ENCODE measurements around the gene VIP.

The VIP gene

DNA sequence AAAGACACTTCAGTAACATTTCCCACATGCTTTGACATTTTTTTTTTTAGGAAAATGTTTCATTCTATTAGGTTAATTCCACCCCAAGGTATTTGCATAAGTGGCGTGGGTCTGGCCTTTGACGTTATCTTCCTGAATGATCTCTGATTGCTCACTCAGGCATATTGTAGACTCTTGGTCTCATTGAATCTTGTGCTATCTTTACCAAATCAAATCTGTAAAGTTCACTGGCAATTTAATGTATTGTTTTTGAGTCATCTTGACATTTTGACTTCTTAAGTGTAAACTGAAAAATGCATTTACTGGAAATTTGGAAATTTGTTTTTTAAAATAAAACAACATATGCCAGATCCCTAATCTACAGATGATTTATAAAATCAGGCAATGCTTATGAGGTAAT is 16.0 kb upstream of the VIP start:
- no peaks in the 10 kb centered on the region for H3K4me1 ChIP-seq (ENCODE audit: insufficient read depth, low read length)
- no peak overlapping the region for H3K4me3 ChIP-seq (ENCODE audit: low read length)
- WGBS, result 82% methylated on average over 2 of the region's 2 CpGs
- no peaks in the 10 kb centered on the region for H3K36me3 ChIP-seq (ENCODE audit: insufficient read depth, low read length)
- H3K9me3 ChIP-seq (ENCODE audit: insufficient read depth, low read depth, low read length), result peaks cover 10% of the 10 kb centered on the region
- no peaks in the 10 kb centered on the region for H3K27me3 ChIP-seq (ENCODE audit: insufficient read depth, low read length)
- H3K9ac ChIP-seq (ENCODE audit: low read depth, low read length), result no peak overlapping the region
- no peak overlapping the region for H3K27ac ChIP-seq (ENCODE audit: low read depth, low read length)

DNA sequence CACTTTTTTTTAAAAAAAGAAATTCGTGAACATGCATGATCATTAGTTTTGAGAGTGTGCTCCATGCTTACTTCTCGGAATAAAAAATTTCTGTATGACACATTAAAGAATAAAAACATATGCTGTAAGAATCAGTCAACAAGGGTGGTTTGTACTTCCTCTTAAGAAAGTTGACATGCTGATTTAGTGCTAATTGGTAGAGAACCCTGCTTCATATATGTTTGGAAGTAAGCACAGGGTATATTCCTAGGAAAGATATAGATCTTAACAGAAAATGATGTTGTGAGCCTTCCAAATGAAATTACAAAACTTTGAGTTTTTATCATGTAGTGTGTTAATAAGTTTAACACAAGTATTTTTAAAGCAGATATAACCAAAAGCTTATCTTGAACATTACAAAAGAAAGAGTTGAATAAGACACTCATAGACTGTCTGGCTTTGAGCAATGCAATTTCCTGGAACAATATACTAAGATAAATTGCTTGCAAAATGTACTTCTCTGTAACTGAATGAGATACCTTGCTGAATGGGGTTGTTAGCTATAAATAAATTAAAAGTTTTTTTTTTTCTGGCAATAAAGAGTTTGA is 13.8 kb upstream of the VIP start:
- Histone ChIP-seq H3K36me3 (ENCODE audit: insufficient read depth, low read length) (no peaks in the 10 kb centered on the region), H3K27ac (ENCODE audit: low read depth, low read length) (no peak overlapping the region), H3K9ac (ENCODE audit: low read depth, low read length) (no peak overlapping the region), H3K27me3 (ENCODE audit: insufficient read depth, low read length) (no peaks in the 10 kb centered on the region), H3K4me1 (ENCODE audit: insufficient read depth, low read length) (no peaks in the 10 kb centered on the region), H3K4me3 (ENCODE audit: low read length) (no peak overlapping the region), H3K9me3 (ENCODE audit: insufficient read depth, low read depth, low read length) (peaks cover 10% of the 10 kb centered on the region)
- no CpG with 5 or more reads among the region's 2 CpGs for WGBS

DNA sequence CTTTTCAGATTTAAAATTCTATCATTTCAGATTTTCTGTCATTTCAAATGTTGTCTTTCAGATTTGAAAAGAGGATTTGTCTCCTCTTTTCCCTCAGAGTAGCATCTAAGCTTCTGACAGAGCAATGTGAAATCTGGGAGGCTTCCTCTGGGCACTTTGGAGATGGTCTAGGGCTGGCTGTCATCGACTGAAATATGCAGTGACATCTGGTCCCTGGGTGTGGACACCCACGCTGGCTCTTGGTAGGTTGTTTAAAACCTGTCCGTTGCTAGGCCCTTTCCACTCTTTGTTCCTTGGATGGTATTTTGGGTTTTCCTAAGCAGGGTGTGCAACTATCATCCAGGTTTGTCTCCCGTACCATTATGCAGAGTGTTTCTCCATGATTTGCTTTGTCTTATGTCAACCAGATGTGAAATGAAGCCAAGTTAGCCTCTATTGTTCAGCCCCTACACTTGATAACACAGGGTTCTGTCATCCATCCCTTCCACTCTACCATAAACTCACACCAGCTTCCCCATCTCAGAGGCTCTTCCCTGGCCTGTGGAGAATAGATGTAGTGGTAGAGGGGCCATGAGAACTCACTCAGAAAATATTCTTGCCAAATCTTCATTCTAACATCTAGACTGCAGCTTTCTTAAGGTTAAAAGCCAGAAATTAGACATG is 5.0 kb upstream of the VIP start:
- Histone ChIP-seq H3K36me3 (ENCODE audit: insufficient read depth, low read length) (no peaks in the 10 kb centered on the region), H3K27me3 (ENCODE audit: insufficient read depth, low read length) (no peaks in the 10 kb centered on the region), H3K4me1 (ENCODE audit: insufficient read depth, low read length) (0 out of 2 replicates have a peak, but pooled peaks cover 6% of the 10 kb centered on the region), H3K27ac (ENCODE audit: low read depth, low read length) (no peak overlapping the region), H3K9ac (ENCODE audit: low read depth, low read length) (no peak overlapping the region), H3K9me3 (ENCODE audit: insufficient read depth, low read depth, low read length) (no peaks in the 10 kb centered on the region), H3K4me3 (ENCODE audit: low read length) (no peak overlapping the region)
- 95% methylated on average over 4 of the region's 4 CpGs for WGBS

DNA sequence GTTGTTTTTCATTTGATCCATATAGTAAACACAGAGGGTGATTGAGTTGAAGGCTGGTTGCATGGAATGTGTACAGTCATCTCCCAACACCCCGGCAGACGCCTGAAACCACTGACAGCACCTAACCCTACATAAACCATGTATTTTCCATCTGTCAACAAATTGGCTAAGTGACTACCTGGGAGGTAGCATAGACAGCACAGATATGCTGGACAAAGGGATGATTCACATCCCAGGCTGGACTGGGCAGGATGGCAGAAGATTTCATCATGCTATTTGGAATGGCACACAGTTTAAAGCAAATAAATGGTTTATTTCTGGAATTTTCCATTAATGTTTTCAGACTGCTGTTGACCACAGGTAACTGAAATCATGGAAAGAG is 4.4 kb upstream of the VIP start:
- H3K4me3 ChIP-seq (ENCODE audit: low read length), result no peak overlapping the region
- H3K27me3 ChIP-seq (ENCODE audit: insufficient read depth, low read length), result no peaks in the 10 kb centered on the region
- no peaks in the 10 kb centered on the region for H3K36me3 ChIP-seq (ENCODE audit: insufficient read depth, low read length)
- WGBS, result 100% methylated on average over 2 of the region's 2 CpGs
- 0 out of 2 replicates have a peak, but pooled peaks cover 6% of the 10 kb centered on the region for H3K4me1 ChIP-seq (ENCODE audit: insufficient read depth, low read length)
- no peak overlapping the region for H3K9ac ChIP-seq (ENCODE audit: low read depth, low read length)
- no peaks in the 10 kb centered on the region for H3K9me3 ChIP-seq (ENCODE audit: insufficient read depth, low read depth, low read length)
- H3K27ac ChIP-seq (ENCODE audit: low read depth, low read length), result no peak overlapping the region

DNA sequence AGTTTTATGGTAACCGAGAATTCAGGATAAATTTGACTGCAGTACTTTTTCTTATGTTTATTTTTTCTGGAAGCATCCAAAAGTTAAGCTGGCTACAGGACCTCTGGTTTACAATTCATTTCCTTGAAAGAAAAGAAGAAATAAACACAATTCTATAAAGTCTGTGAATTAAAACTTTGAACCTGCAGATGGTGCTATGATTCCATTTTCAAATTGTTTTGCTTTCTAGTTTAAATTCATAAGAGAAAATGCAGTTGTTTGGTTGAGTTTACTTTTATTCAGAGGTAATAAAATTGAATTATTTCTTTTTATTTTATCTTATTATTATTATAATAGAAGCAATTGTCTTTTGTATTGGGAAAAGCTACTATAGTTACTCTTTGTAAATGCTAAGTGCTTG is 1.8 kb upstream of the VIP start:
- WGBS, result 63% methylated on average over 1 of the region's 1 CpG
- Histone ChIP-seq H3K27ac (ENCODE audit: low read depth, low read length) (no peak overlapping the region), H3K36me3 (ENCODE audit: insufficient read depth, low read length) (no peaks in the 10 kb centered on the region), H3K4me3 (ENCODE audit: low read length) (no peak overlapping the region), H3K9me3 (ENCODE audit: insufficient read depth, low read depth, low read length) (no peaks in the 10 kb centered on the region), H3K27me3 (ENCODE audit: insufficient read depth, low read length) (no peaks in the 10 kb centered on the region), H3K9ac (ENCODE audit: low read depth, low read length) (no peak overlapping the region), H3K4me1 (ENCODE audit: insufficient read depth, low read length) (0 out of 2 replicates have a peak, but pooled peaks cover 6% of the 10 kb centered on the region)

DNA sequence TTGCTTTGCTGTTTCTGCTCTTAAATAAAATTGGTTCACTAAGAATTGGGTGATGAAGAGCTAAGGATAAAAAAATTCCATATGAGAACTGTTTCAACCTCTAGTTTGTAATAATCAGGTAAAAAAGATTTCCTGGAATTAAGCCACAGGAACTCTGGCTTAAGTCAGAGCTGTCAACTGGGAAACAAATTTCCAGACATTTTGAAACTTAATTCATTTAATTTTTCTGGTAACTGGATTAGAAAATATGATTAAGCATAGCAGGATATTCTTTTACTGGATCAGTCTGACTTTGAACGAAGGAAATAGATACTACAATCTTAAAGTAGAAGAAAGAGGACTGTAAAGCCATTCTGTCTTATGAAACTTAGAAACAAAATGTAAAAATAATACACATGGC is 1.3 kb upstream of the VIP start:
- Histone ChIP-seq H3K4me3 (ENCODE audit: low read length) (no peak overlapping the region), H3K27ac (ENCODE audit: low read depth, low read length) (no peak overlapping the region), H3K4me1 (ENCODE audit: insufficient read depth, low read length) (0 out of 2 replicates have a peak, but pooled peaks cover 6% of the 10 kb centered on the region), H3K27me3 (ENCODE audit: insufficient read depth, low read length) (no peaks in the 10 kb centered on the region), H3K9ac (ENCODE audit: low read depth, low read length) (no peak overlapping the region), H3K36me3 (ENCODE audit: insufficient read depth, low read length) (no peaks in the 10 kb centered on the region), H3K9me3 (ENCODE audit: insufficient read depth, low read depth, low read length) (no peaks in the 10 kb centered on the region)
- 91% methylated on average over 1 of the region's 1 CpG for WGBS

DNA sequence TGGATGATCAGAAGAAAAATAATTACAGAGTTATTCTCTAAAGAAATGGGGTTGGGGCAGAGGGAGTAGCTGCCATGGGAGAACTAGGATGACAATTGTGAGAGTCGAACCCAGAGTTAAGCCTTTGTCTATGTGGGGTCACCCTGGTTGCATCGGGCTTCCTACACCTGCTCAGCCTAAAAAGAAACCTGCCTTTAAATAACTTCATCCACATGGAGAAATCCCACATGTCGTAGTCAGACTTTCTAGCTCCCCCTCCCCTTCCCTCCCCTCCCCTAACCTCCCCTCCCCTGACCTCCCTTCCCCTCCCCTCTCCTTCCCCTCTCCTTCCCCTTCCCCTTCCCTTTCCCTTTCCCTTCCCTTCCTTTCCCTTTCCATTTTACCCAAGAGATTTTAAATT is 14.7 kb downstream of the VIP start:
- H3K27ac ChIP-seq (ENCODE audit: low read depth, low read length), result no peak overlapping the region
- H3K4me1 ChIP-seq (ENCODE audit: insufficient read depth, low read length), result no peaks in the 10 kb centered on the region
- WGBS, result 94% methylated on average over 3 of the region's 3 CpGs
- H3K27me3 ChIP-seq (ENCODE audit: insufficient read depth, low read length), result no peaks in the 10 kb centered on the region
- no peak overlapping the region for H3K9ac ChIP-seq (ENCODE audit: low read depth, low read length)
- H3K36me3 ChIP-seq (ENCODE audit: insufficient read depth, low read length), result no peaks in the 10 kb centered on the region
- no peak overlapping the region for H3K4me3 ChIP-seq (ENCODE audit: low read length)
- H3K9me3 ChIP-seq (ENCODE audit: insufficient read depth, low read depth, low read length), result no peaks in the 10 kb centered on the region

DNA sequence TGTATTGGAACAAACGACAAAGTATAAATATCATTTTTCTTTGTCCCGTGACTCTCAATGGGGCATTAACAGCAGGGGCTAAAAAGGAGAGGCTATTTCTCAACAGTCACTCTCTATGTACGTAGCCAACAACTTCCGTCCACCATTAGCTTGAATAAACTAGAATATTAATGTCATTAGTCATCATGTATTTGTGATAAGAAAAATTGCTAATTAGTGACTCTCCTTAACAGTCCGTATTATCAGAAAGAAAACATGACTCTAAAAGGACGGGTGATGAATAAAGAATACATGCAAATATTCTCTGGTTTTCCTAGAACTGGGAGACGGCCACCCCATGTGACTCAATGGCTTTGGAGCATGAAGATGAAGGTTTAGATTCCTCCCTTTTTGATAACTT is 18.6 kb downstream of the VIP start:
- no peaks in the 10 kb centered on the region for H3K9me3 ChIP-seq (ENCODE audit: insufficient read depth, low read depth, low read length)
- H3K9ac ChIP-seq (ENCODE audit: low read depth, low read length), result no peak overlapping the region
- H3K27ac ChIP-seq (ENCODE audit: low read depth, low read length), result no peak overlapping the region
- H3K36me3 ChIP-seq (ENCODE audit: insufficient read depth, low read length), result no peaks in the 10 kb centered on the region
- H3K4me3 ChIP-seq (ENCODE audit: low read length), result no peak overlapping the region
- WGBS, result 94% methylated on average over 5 of the region's 7 CpGs
- H3K4me1 ChIP-seq (ENCODE audit: insufficient read depth, low read length), result no peaks in the 10 kb centered on the region
- H3K27me3 ChIP-seq (ENCODE audit: insufficient read depth, low read length), result no peaks in the 10 kb centered on the region

DNA sequence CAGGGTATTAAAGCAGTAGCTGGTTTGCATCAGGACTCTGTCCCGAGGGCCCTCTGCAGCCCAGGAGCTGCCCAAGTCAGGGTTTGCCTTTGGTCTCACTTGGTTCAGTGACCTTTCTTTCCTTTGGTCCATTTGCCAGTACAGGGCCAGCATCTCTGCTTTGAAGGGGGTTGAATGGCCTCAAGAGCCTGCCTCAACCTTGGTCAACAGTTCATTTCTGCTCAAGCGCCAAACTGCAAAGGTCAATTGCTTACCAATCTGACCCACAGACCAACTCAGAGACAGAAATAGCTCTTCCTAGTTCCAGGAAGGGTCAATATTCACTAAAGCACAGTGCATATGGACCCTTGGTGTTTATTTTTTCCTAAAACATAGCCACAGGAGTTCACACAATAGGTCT is 19.4 kb downstream of the VIP start:
- no peak overlapping the region for H3K4me3 ChIP-seq (ENCODE audit: low read length)
- WGBS, result 95% methylated on average over 2 of the region's 2 CpGs
- no peak overlapping the region for H3K27ac ChIP-seq (ENCODE audit: low read depth, low read length)
- H3K9ac ChIP-seq (ENCODE audit: low read depth, low read length), result no peak overlapping the region
- H3K4me1 ChIP-seq (ENCODE audit: insufficient read depth, low read length), result no peaks in the 10 kb centered on the region
- no peaks in the 10 kb centered on the region for H3K9me3 ChIP-seq (ENCODE audit: insufficient read depth, low read depth, low read length)
- H3K36me3 ChIP-seq (ENCODE audit: insufficient read depth, low read length), result no peaks in the 10 kb centered on the region
- H3K27me3 ChIP-seq (ENCODE audit: insufficient read depth, low read length), result no peaks in the 10 kb centered on the region

DNA sequence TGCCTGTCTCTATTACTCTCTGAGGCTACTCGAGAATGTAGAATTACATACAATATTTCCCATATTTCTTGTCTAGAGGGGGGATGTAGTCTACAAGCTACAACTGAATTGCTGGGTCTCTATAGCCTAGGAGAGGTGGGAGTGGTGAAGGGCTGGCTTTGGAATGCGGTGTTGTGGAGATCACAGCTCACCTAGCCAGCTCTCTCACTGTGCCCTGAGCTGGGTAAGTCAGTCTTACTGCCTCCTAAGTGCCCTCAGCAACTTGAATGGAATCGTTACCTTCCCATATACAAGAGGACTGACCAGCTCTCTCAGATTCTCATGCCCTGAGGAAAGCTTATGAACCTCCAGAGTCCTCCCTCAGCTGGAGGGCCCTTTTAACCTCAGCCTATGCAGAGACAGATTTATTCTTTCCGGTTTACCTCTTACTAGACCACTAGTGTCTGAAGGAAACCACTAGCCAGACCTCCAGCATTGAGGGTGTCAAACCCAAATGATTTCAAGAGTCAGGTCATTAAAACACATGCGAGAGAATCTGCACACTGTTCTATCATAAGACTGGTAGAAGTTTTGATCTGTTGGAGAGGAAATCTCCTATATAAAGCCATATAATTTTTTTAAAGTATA is 20.6 kb downstream of the VIP start:
- H3K36me3 ChIP-seq (ENCODE audit: insufficient read depth, low read length), result no peaks in the 10 kb centered on the region
- 94% methylated on average over 4 of the region's 5 CpGs for WGBS
- H3K9ac ChIP-seq (ENCODE audit: low read depth, low read length), result no peak overlapping the region

DNA sequence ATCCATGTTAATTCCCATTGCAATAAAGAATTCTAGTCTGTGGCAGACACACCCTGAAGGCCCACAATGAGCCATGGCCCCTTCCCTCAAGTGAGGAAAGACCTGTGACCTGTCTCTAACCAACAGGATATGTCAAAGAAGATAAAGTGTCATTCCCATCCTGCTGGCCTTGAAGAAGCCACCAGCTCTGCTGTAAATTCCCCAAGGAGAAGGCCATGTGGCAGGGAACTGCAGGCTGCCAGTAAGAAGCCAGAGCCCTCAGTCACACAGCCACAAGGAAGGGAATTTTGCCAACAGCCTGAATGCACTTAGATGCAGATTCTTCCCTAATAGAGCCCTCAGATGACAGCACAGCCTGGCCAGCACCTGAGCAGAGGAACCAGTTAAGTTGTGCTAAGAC is 24.8 kb downstream of the VIP start:
- H3K27ac ChIP-seq (ENCODE audit: low read depth, low read length), result no peak overlapping the region
- H3K4me1 ChIP-seq (ENCODE audit: insufficient read depth, low read length), result no peaks in the 10 kb centered on the region
- H3K4me3 ChIP-seq (ENCODE audit: low read length), result no peak overlapping the region
- no peaks in the 10 kb centered on the region for H3K27me3 ChIP-seq (ENCODE audit: insufficient read depth, low read length)
- H3K36me3 ChIP-seq (ENCODE audit: insufficient read depth, low read length), result no peaks in the 10 kb centered on the region
- no peak overlapping the region for H3K9ac ChIP-seq (ENCODE audit: low read depth, low read length)
- H3K9me3 ChIP-seq (ENCODE audit: insufficient read depth, low read depth, low read length), result no peaks in the 10 kb centered on the region

More for the DNA sequence above, 20.6 kb downstream of the VIP start:
- Histone ChIP-seq H3K9me3 (ENCODE audit: insufficient read depth, low read depth, low read length) (no peaks in the 10 kb centered on the region), H3K4me3 (ENCODE audit: low read length) (no peak overlapping the region), H3K4me1 (ENCODE audit: insufficient read depth, low read length) (no peaks in the 10 kb centered on the region), H3K27me3 (ENCODE audit: insufficient read depth, low read length) (no peaks in the 10 kb centered on the region), H3K27ac (ENCODE audit: low read depth, low read length) (no peak overlapping the region)
